NT2/D1 (cell line): ENCODE results near the gene RBBP4.

ENCODE experiments used
- SUZ12 ChIP-seq: IDR thresholded peaks from 2 replicates; pipeline ENCODE4 v1.6.1; 2011; ENCODE audit not compliant: insufficient read length, insufficient read depth; ENCODE audit errors: extremely low read depth
- YY1 ChIP-seq: IDR thresholded peaks from 2 replicates; pipeline ENCODE4 v1.6.1; 2011; ENCODE audit not compliant: insufficient read length, insufficient read depth
- ZNF274 ChIP-seq: IDR thresholded peaks from 2 replicates; pipeline ENCODE4 v1.6.1; 2011; ENCODE audit warnings: mild to moderate bottlenecking, low read depth, low read length

- TF ChIP-seq ZNF274 (no peak), SUZ12 (no peak), YY1 (no peak)
Measured at GRCh38 chr1:32719681-32720275, 68.8 kb downstream of the RBBP4 start.
